Measurements from ENCODE around the gene SUGP1.

- TF ChIP-seq CTCF (IDR thresholded peaks at IDR 0.05) (no peak), POLR2A (IDR thresholded peaks at IDR 0.05) (no peak)
Observed at GRCh38 chr19:19257836-19258588, 62.3 kb downstream of the SUGP1 start.
